ENCODE data around the gene SPRED3.

GRCh38 chr19:38401148-38401547, 12.7 kb downstream of the SPRED3 start:
- no peak for TF ChIP-seq CTCF (conservative IDR thresholded peaks at IDR 0.05 in 1 of 2, IDR thresholded peaks at IDR 0.05 in 1 of 2; ENCODE audit: extremely low read depth in 1 of 2, insufficient read depth in 1 of 2, low read depth in 1 of 2, low read length in 2 of 2)
- TF ChIP-seq EZH2 (IDR thresholded peaks at IDR 0.05; ENCODE audit: borderline replicate concordance, low read length) = no peak

All from mammary epithelial cell (primary cell).